ENCODE results near the gene C17orf50.

The C17orf50 gene

DNA sequence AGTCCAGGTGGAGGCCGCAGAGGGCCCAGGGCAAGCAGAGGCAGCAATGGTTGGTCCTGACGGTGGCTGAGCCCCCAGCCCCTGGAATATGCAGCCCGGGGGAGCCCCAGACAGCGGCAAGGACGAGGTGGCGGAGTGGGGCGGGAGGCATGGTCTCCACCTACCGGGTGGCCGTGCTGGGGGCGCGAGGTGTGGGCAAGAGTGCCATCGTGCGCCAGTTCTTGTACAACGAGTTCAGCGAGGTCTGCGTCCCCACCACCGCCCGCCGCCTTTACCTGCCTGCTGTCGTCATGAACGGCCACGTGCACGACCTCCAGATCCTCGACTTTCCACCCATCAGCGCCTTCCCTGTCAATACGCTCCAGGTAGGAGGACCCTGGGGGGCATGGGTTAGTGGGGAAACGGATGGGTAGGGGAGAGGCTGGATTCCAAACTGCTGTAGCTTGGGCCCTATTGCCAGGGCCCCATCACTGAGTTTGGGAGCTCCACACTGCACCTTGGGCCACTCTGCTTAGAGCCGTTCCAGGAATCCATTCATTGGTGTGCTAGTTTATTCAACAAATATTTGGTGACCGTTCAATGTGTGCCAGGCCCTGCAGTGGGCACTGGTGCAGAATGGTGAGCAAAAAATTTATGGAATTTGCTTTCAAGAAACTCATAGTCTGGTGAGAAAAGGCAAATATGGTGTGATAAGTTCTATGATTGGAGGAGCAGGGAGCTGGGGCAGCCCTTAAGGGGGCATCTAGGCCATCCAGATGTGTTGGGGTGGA is 25.5 kb upstream of the C17orf50 start:
- TF ChIP-seq, protein P1, sequence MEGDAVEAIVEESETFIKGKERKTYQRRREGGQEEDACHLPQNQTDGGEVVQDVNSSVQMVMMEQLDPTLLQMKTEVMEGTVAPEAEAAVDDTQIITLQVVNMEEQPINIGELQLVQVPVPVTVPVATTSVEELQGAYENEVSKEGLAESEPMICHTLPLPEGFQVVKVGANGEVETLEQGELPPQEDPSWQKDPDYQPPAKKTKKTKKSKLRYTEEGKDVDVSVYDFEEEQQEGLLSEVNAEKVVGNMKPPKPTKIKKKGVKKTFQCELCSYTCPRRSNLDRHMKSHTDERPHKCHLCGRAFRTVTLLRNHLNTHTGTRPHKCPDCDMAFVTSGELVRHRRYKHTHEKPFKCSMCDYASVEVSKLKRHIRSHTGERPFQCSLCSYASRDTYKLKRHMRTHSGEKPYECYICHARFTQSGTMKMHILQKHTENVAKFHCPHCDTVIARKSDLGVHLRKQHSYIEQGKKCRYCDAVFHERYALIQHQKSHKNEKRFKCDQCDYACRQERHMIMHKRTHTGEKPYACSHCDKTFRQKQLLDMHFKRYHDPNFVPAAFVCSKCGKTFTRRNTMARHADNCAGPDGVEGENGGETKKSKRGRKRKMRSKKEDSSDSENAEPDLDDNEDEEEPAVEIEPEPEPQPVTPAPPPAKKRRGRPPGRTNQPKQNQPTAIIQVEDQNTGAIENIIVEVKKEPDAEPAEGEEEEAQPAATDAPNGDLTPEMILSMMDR (IDR thresholded peaks at IDR 0.05; ENCODE audit: low read depth, low read length) = no peak
- no peak for TF ChIP-seq POLR2A (IDR thresholded peaks at IDR 0.05; ENCODE audit: extremely low read depth, insufficient read length)
- TF ChIP-seq MYC (IDR thresholded peaks at IDR 0.05; ENCODE audit: low read depth, low read length) = no peak
- TF ChIP-seq, protein P2, sequence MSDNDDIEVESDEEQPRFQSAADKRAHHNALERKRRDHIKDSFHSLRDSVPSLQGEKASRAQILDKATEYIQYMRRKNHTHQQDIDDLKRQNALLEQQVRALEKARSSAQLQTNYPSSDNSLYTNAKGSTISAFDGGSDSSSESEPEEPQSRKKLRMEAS (IDR thresholded peaks at IDR 0.05; ENCODE audit: low read depth, low read length) = no peak
- no peak for DNase-seq (ENCODE audit: low read depth)
- no peak overlapping the region for H3K4me3 ChIP-seq (ENCODE audit: low read depth, low read length)

DNA sequence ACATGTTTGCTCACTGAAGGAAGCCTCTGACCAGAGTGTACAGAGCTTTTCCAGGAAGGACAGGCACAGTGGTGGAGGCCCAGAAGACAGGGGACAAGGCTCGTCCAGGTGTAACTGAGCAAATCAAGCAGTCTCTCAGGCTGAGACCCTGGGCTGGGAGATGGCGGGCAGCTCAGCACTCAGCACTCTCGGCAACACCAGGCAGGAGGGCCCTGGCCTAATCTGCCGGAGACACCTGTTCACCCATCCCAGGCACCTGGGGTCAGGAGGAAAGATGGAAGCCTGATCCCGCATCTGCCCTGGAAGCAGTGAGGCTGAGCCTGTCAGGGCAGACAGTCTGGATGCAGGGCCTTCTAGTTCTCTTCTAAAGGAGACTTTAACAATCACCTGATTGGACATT is 24.5 kb upstream of the C17orf50 start:
- no peak for DNase-seq (ENCODE audit: low read depth)
- TF ChIP-seq POLR2A (IDR thresholded peaks at IDR 0.05; ENCODE audit: extremely low read depth, insufficient read length) = no peak
- no peak for TF ChIP-seq MYC (IDR thresholded peaks at IDR 0.05; ENCODE audit: low read depth, low read length)
- TF ChIP-seq, protein P1 (IDR thresholded peaks at IDR 0.05; ENCODE audit: low read depth, low read length) = no peak
- TF ChIP-seq, protein P2 (IDR thresholded peaks at IDR 0.05; ENCODE audit: low read depth, low read length) = no peak
- H3K4me3 ChIP-seq (ENCODE audit: low read depth, low read length) = no peak overlapping the region

DNA sequence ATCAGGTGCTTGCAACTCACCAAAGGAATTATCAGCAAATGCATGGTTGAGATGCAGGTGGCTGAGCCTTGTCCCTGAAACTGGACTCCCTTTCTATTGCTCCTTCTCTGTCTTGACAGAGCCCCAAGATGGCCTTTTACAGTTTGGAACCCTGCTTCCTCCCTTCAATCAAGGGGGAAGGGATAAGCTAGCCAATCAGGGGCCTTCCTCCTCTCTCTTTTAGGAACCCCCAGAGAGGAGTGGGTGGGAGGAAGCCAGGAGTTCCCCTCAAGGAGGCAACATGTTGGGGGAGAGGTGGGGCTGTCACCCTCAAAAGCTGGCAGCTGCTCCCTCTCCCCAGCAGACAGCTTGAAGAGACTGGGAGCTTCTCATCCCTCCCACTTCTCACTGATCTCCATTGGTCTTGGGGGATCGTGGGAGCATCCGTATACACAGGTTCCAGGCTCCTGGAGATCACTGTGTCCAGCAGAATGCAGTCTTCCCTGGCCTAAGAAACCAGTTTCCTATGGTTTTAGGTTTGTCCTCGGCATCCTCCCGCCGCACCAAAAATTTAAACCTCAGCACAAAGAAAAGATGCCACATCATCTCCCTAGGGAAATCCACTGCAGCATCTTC is 22.1 kb upstream of the C17orf50 start:
- DNase-seq (ENCODE audit: low read depth) = no peak
- H3K4me3 ChIP-seq (ENCODE audit: low read depth, low read length) = no peak overlapping the region
- TF ChIP-seq, protein P2 (IDR thresholded peaks at IDR 0.05; ENCODE audit: low read depth, low read length) = no peak
- TF ChIP-seq, protein P1 (IDR thresholded peaks at IDR 0.05; ENCODE audit: low read depth, low read length) = no peak
- TF ChIP-seq POLR2A (IDR thresholded peaks at IDR 0.05; ENCODE audit: extremely low read depth, insufficient read length) = no peak
- no peak for TF ChIP-seq MYC (IDR thresholded peaks at IDR 0.05; ENCODE audit: low read depth, low read length)

DNA sequence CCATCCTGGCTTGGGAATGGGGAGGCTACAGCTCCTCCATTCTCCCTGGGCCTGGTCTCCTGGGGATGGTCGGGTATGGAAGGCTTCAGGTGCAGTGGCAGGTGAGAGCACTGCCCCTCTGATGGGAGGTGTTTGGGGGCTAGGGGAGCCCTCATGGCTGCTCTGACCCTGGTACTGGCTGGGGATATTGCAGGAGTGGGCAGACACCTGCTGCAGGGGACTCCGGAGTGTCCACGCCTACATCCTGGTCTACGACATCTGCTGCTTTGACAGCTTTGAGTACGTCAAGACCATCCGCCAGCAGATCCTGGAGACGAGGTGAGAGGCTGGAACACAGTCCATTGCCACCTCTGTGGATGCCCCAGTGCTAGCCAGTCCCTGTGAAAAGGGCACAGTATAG is 20.5 kb upstream of the C17orf50 start:
- no peak overlapping the region for H3K4me3 ChIP-seq (ENCODE audit: low read depth, low read length)
- no peak for DNase-seq (ENCODE audit: low read depth)
- TF ChIP-seq POLR2A (IDR thresholded peaks at IDR 0.05; ENCODE audit: extremely low read depth, insufficient read length) (no peak), MYC (IDR thresholded peaks at IDR 0.05; ENCODE audit: low read depth, low read length) (no peak)
- TF ChIP-seq, protein P2 (IDR thresholded peaks at IDR 0.05; ENCODE audit: low read depth, low read length) = no peak
- TF ChIP-seq, protein P1 (IDR thresholded peaks at IDR 0.05; ENCODE audit: low read depth, low read length) = no peak

DNA sequence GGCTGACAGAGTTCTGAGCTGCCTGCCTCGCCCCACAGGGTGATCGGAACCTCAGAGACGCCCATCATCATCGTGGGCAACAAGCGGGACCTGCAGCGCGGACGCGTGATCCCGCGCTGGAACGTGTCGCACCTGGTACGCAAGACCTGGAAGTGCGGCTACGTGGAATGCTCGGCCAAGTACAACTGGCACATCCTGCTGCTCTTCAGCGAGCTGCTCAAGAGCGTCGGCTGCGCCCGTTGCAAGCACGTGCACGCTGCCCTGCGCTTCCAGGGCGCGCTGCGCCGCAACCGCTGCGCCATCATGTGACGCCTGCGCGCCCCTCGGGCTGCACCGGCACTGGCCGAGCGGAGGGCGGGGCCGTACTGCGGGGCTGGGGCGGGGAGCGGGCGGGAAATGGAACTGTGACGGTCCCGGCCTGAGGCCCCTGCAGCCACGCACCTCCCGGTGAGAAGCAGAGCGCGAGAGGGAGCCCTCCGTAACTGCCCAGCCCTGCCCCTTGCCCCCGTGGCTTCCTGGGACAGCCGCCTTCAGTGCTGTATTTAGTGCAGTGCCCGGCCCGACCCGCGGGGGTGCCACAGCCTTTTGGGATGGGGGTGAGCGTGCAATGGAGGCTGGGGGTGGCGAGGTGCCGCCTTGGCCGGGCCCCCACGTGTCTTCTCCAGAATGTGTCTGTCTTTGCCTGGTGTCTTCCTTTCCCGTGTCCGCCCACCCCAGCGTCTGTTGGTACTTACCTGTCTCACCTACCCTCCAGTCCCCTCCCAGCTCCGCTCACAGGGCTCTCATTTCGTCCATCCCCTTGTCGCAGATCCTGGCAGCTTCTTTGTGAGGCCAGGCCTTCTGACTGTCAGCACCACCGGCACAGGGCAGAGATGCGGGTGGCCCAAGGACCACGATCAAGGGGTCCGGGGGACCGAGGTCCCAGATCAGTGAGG is 19.4 kb upstream of the C17orf50 start:
- TF ChIP-seq, protein P2 (IDR thresholded peaks at IDR 0.05; ENCODE audit: low read depth, low read length) = no peak
- TF ChIP-seq, protein P1 (IDR thresholded peaks at IDR 0.05; ENCODE audit: low read depth, low read length) = no peak
- TF ChIP-seq MYC (IDR thresholded peaks at IDR 0.05; ENCODE audit: low read depth, low read length) (no peak), POLR2A (IDR thresholded peaks at IDR 0.05; ENCODE audit: extremely low read depth, insufficient read length) (no peak)
- no peak overlapping the region for H3K4me3 ChIP-seq (ENCODE audit: low read depth, low read length)
- no peak for DNase-seq (ENCODE audit: low read depth)

All from NB4 (cell line).